CD4-positive, alpha-beta T cell treated with Interferon alpha-2 for 1 hour (primary cell): ENCODE data around the gene FOXJ1.

Experiments used
- DNase-seq, 2 donors: peaks; one replicate each; pipeline ENCODE4 v3.0.0-alpha.2; 2020 to 2022

FOXJ1 gene

DNA sequence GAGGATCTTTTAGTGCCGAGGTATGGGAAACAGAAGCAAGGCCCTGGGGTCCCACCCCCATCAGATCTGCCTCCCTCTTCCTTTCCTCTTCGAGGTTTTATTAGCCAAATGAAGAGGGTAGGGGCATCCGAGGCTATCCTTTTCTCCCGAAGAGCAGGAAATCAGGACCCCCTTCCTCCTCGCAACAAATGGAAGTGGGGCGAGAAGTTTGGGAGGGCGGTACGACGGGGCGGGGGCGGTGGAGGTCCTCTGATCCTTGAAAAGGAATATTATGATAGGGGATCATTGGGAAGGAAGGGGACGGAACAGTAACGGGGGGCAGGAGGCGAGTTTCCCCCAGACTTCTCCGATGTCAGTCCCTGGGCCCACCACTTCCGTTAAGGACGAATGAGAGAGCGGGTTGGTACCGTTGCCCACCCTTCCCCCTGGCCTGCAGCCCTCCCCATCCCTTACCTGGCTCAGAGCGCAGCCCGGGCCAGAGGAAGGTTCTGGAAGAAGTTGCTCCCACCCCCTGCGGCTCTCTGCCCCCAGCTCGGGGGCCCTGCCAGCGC is 309 bp downstream of the FOXJ1 start:
- no peak for DNase-seq

DNA sequence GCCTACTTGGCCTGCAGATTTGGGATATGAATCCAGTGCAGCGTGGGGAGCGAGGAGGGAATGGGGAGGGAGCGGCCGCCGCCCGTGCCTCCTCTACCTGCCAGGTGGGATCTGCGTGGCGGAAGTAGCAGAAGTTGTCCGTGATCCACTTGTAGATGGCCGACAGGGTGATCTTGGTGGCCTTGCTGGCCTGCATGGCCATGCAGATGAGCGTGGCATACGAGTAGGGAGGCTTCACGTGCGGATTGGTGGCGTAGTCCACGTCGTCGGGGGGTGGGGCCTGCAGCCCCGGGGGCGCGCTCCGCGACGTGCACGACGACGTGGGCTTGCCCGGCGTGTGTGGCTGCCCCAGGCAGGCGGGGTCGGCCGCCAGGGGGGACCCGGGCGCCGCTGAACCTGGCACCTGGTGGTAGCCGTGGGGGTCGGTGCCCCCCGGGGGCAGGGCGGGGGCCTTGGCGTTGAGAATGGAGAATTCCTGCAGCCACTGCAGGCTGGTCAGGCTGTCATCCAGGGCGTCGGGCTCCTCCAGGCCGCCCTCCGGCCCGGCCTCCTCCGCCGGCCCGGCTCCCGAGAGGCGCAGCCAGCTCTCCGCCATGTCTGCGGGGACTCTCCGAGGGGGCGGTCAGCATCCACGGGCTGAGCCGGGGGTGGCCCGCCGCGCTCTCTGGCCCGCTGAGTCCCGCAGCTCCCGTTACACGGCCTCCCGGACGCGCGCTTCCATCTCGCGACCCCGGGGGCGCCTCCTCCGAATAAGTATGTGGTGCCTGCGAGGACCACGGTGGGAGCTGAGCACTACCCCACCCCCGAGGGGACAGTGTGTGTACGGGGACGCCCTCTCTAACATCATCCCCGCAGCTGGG is 1.0 kb downstream of the FOXJ1 start:
- DNase-seq, result peak; percentile 42 to 60

DNA sequence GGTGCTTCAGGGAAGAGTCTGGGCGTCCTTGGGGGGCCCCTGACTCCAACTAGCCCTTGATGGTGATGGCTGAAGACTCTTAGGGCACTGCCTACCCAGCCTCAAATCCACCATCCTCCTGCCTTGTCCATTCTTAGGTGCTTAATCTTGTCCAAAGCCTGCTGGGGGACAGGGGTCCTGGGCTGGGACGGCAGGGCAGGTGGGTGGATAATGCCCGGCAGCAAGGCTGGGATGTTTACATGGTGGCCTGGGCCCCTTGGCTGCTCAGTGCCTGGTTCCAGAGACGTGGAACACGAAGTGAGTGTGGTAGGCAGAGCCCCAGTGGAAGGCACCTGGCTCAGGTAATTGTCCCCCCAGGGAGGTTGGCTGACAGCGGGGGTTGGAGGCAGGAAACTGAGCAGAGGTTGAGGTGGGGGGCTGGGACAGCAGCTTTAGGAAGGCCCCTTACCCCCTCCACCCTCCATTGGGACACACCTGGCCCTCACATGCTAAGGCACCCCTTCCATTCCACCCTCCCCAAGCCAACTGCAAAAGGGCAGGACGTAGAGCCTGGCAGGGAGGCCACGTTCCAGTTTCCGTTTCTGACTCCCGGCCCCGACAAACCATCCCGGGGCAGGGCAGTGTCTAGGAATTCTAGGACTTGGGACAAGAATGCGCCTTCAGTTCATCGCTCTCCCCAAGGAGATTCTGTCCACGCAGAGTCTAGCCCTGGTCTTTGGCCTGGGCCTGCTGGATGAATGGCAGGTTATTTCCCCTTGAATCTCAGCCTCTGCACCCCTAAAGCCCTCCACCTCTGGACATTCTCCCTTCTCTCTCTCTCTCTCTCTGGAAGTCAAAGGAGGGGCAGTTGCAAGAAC is 1.9 kb downstream of the FOXJ1 start:
- DNase-seq, result no peak

DNA sequence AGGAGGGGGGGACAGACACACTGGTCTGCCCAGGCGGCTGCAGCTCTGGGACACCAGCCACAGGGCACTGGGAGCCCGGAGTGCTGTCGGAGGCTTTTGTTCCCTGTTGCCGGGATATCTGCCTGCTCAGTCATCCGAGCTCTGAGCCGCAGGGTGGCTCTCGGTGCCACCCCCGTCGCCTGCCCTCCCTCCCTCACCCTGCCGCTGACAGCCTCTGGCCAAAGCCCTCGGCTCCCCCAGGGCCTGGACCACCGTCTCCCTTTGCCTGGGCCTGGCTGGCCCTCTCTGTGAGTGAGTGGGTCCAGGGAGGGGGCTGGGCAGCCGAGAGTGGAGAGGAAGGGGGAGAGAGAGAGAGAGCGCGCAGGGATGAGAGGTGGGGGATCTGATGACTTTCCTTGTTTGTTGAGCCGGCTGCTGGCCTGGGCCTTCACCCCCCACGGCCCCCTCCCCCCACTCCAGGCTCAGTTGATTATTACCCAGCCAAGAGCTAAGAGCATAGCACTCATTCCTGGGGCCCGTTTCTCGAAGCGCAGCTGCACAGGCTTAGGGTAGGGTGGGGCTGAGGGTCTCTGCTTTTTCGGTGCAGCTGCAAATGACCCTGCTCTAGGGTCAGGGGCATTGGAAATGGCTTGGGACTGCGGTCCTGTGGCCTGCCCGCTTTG is 2.7 kb downstream of the FOXJ1 start:
- no peak for DNase-seq

DNA sequence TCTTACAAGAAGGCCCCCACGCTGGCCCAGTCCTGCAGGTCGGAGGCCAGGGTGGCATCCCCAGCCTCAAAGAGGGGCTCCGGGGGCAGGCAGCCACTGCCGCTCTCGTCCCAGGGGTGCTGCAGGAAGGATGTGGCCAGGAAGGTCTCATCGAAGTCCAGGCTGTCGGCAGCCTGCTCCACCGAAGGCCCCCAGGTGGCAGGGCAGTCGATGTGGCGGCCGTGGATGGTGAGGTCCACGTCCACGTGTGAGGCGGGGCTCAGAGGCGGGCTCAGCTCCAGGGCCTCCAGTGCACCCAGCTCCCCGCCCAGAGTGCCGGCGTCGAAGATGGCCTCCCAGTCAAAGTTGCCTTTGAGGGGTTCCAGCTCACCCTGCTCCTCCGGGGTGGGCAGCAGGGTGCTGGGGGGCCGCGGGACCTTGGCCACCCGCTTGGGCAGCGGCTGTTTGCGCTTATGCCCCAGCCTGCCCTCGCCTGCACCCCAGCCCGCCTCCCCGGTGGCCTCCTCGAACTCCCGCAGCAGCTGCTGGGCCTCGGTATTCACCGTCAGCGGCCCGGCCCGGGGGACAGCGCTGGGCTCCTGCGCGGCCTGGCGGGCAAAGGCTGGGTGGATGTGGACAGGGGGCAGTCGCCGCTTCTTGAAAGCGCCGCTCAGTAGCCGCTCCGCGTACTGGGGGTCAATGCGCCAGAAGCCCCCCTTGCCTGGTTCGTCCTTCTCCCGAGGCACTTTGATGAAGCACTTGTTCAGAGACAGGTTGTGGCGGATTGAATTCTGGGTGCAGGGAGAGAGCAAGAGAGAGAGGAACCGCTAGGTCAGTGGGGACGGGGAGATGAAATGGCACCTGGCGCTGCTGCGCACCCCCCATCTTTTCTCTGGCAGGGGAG is 3.5 kb downstream of the FOXJ1 start:
- DNase-seq, result no peak

DNA sequence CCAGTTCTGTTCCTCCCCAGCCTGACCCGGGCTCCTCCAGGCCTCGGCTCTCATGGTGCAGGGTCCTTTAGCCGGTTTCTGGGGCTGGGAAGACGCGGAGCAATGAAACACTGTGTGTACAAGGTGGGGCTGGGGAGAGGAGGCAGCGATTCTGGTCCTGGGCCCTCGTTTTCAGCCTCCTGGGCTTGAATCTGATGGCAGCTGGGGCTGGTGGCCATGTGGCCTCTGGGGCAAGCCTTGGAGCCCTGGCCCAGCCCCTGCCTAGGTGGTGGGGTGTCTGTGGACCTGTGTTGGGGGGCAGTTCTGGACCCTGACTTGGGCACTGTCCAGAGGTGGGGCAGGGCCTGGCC is 4.1 kb downstream of the FOXJ1 start:
- DNase-seq, result no peak

DNA sequence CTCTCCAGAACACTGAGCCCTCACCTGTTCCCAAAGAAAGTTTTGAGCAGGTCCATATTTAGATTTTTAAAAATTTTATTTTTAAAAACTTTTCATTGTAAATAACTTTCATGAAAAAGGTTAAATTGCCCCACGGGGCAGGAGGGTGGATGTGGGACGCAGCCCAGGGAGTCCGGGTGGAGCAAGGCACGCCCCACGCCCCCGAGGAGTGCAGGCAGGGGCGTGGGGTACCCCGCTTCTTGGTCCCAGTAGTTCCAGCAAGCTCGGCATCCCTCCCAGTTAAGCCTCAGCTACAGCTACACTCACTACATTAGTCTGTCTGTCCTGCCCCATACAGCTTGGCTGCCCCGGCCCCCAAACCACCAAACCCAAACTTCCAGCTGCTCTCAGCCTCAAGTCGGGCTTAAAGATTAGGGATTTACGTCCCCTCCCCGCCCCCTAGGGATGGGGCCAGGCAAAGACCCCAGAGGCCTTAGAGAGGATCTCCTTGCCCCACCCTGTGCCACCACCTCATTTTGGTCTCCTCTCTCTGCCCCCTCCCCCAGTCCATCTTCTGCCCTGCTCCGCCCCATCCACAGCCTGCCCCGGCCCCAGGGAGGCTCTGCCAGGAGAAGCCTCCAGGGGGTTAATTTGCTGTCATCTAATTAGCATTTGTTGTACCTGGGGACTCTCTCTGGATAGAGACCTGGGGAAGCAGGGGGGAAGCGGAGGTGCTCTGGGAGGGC is 4.6 kb downstream of the FOXJ1 start:
- DNase-seq, result no peak

DNA sequence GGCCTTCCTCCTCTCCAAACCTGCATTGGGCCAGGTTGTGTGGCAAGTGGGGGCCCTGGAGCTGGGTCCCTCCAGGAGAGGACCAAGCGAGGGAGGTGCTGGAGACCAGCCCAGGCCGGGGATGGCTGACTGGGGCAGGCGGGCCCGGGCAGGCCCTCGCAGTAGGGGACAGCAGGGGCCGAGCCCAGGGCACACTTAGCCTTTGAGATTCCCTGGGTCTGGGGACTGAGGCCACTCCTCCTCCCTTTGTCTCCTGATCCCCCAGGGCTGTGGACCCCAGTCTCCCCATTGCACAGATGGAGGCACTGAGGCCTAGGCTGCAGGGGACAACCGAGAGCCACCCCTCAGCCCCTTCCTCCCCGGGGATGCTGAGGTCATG is 5.2 kb downstream of the FOXJ1 start:
- no peak for DNase-seq

DNA sequence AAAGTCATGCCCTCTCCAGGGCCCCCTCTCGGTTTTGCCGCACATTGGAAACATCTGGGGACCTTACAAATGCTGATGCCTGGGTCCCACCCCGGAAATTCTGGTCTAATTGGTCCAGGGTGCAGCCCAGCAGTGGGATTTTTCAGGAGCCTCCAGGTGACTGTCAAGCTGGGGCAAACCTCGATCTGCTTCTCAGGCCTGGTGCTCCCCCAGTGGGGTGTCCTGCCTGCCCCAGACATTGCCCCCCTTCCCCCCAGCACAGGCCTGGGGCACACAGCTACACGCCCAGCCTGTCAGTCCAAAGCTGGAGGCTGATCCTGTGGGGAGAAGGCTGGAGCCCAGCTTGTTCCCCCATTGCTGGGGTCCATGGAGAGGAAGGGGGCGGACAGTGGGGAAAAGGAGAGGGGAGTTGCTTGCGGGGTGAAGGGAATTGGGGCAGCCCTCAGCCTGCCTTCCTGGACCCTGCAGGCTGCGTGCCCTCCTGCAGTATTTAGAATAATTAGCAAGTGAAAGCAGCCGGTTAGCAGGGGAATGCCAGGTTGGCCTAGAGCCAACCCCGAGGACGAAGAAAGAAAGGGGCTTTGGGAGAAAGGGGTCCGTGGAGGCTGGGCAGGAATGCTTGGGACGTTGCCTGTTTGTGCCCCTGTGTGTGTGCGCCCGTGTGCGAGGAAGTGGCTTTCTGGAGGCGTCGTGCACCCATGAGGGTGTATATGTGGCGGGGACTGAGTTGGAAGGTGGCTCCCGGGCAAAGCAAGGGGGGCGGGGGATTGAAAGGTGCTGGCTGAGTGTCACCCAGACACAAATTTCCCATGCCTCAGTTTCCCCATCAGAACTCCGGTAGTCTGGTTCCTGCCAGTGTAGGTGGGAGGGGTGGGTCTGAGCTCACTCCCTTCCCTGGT is 5.9 kb downstream of the FOXJ1 start:
- DNase-seq, result no peak

DNA sequence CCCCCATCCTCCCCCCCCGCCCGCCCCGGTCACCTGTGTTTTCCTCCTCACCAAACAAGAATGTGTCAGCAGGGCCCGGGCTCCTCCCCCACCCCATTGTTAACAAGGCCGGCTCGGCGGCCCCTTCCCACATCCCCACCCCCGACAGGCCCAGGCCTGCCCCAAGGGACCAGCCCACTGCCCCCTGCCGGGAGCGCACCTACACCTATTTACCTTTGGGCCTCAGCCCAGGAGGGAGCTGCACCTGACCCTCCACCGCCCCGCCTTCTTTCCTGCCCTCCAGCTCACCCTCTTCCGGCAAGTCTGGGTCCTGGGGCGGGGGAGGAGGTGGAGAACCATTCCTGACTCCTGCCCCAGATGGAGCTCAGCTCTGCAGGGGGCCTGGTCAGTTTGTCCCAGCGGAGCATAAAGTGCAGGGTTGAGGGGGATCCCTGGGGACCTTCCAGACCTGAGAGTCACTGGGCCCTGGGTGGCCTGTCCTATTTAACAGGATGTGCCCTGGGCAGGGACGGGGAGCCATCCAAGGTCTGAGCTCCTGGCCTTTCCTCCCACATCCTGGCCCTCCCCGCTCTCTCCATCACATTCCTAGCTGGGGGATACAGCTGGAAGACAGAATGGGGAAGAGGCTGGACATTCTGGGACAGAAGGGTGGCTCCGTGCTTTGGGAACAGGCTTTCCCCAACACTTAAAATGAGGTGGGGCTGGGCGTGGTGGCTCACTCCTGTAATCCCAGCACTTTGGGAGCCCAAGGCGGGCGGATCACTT is 8.3 kb downstream of the FOXJ1 start:
- DNase-seq, result no peak

DNA sequence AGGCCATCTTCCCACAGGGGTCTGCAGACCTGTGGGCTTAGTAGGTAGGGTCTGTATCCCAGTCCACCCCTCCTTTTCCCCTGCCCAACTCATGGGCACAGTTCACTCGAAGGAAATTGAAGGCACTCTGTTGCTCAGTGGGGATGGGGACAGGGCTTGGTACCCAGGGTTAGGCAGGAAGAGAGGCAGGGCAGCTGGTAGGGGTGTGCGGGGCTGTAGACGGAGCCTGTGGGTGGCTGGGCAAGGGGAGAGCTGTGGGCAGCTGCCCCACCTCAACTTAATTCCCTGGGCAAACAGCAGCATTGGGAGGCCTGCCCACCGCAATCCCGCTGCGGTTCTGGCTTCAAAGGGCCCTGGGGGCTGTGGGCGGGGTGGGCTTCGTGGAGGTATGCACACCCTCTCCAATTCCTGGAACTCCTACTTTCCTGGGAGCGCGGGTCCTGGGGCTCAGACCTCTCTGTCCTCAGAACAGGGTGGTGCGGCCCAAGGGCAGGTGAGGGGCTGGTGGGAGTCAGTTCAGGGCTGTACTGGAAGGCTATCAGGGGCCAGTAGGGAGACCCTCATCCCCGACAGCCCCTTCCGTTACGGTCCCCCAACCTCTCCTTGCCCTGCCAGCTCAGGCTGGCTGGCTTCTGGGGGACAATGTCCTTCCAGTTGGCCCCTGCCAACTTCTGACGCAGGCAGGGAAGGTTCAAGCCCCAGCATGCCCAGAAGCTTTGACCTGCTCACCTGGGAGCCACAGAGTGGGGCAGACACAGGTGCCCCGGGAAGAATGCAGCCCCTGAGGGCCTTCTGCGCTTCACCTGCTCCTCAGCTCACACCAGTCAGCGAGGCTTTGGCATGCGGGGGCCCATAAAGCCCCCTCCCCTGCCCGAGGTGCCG is 9.1 kb downstream of the FOXJ1 start:
- no peak for DNase-seq

DNA sequence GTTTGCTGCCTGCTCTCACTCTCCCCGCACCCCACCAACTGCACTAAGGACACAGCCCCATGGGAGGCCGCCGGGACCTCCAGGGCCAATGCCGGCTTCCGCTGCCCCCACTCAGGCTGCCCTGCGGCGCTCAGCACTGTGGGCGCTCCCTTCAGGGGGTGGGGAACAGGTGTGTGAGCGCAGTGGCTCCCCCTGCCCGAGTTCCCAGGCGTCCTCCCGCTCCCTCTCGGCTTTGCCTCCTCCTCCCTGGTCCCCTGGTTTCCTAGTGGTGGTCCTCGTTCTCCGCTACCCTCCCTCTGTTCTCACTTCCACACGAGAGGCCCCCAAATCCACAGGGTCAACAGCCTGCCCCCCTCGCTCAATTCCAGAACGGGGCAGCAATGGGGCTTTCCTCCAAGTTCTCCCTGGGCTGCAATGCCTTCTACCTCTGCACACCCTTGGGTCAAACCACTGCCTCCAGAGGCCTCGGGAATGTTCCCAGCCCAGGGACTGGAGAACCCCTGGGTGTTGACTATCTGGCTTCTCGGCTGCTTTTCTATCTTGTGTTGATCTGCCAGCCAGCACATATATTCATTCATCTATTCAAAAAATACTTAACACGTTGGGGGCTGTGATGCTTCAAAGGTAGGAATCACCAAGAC is 9.9 kb downstream of the FOXJ1 start:
- DNase-seq, result no peak

DNA sequence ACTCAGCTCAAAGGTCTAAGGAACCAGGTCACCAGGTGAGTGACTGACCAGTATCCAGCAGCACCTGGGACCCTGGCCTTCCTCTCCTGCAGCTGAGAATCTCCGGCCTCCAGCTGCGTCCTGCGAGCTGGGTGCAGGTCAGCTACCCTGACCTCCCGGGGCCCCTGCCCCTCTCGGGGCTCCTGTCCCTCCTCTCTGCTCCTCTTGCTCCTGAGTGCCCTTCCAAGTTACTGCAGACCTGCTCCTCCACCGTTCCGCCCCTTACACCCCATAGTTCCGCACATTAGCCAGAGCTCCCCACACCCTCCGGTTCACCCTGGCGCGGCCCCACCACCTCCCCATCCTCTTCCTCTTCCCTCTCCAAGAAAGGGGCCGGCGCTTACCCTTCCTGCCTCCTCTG is 10.6 kb downstream of the FOXJ1 start:
- DNase-seq, result no peak

DNA sequence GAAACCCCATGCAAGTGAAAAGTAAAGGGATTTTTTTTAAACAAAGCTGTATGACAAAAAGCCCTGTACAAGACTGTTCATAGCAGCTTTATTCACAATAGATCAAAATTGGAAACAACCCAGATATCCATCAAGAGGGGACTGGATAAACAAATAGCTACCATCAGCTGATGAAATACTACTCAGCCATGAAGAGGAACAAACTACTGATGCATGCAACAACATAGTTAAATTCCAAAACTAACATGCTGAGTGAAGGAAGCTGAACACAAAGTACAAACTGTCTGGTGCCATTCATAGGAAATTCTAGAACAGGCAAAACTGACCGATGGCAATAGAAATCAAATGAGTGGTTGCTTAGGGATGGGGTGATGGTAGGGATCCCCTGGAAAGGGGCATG is 15.1 kb downstream of the FOXJ1 start:
- DNase-seq, result no peak

DNA sequence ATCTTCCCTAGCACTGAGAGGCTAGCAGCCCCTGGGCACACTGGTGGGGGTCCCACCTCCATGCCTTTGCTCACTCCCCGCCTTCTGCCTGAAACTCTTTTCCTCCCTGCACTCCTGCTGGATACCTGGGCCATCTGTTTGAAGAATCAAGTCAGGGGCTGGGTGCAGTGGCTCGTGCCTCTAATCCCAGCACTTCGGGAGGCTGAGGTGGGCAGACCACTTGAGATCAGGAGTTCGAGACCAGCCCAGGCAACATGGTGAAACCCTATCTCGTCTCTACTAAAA is 15.7 kb downstream of the FOXJ1 start:
- no peak for DNase-seq

DNA sequence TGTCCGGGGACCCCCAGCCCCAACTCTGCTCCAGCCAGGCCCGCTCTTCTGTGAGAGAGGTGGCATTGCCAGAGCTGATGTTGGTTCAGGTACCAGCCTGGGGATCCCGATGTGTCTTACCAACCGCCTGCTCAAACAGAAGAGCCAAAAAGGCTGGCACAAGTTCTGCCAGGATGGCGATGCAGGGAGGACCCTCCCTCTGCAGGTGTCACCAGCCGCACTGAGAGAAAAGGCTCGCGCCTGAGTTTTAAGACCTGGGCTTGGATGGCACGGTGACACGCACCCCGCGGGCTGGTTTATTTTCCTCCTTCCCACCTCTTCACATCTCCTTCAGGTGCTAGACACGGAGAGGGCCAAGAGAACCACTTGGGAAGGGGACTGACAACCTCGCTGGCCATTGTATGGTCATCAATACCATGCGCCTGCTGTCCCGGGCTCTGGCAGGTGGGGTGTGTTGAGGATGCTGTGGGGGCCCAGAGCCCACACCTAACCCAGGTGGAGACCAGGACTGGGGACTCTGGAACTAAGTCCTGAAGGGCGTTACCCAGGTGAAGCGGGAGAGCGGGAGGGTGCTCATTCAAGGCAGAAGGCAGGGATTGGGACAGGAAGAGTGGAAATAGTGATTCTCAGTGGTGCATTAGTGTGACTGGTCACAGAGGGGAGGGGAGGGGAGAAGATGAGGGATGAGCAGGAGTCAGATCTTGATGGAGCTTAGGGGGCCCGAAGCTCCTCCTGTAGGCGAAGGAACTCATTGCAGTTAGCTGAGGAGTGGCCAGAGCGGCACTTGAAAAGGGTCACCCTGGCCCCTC is 16.3 kb downstream of the FOXJ1 start:
- DNase-seq, result no peak

DNA sequence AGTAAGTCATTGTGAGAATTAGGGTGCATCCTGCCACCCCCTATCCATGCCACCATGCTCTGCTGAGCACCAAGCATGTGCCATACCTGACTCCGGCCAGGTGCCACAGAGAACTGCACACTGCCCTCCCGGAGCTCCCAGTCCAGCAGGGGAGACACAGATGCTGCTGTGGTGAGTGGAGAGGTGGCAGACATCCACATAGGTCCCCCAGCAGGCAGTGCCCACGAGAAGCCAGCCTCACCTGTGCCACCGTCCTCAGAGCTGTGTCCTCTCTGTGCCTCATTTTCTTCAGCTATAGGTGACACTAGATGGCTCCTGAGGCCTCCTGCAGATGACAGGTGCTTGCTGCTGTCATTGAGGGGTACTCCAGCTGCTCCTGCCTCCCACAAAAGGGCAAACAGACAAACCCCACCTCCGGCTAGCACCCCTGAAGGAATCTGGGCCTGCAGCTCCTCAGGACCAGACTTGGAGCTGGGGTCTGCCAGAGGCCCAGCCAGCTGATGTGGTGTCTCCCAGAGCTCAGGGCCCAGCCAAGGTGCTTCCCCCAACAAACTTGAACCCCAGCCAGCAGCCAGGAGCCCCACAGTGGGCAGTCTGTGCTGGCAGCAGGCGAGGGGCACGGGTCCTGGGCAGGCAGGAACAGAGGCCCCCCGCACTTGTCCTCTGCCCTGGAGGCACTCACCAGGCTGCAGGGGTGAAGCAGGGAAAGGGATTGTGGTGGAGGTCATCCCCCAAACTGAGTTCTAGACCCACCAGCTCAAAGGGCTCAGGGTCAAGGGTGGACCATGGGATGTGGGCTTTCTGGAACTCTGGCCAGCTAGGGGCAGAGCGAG is 17.1 kb downstream of the FOXJ1 start:
- DNase-seq, result no peak
